ENCODE data around the gene CLN3. TPM values are rescaled to one million over a fixed set of nuclear protein-coding genes. Genes with fewer than 3 reads are reported as not detected.
"Not testable (repeated sequence)": the region's sequence is repeated elsewhere in the genome, so short reads cannot be mapped to it uniquely, and the experiment has no call there.

Gene CLN3
- polyA plus RNA-seq, 2 donors = 14.9 to 19.3 TPM

- Histone ChIP-seq H3K27ac (ENCODE audit: low read depth in 2 of 2, low read length in 1 of 2) (no peak overlapping the region), H3K27me3 (ENCODE audit: control insufficient read depth in 1 of 2, insufficient read depth in 2 of 2, low read length in 2 of 2) (no peaks in the 10 kb centered on the region), H3K4me1 (ENCODE audit: control insufficient read depth in 2 of 2, insufficient read depth in 2 of 2, low read length in 1 of 2) (peaks cover 3 to 10% of the 10 kb centered on the region in 2 donors), H3K9me3 (ENCODE audit: control insufficient read depth in 2 of 2, insufficient read depth in 1 of 2, low read depth in 1 of 2, low read length in 1 of 2) (no peaks in the 10 kb centered on the region), H3K4me3 (ENCODE audit: low read depth in 1 of 2, low read length in 2 of 2) (no peak overlapping the region), H3K36me3 (ENCODE audit: control insufficient read depth in 2 of 2, insufficient read depth in 2 of 2, low read length in 1 of 2) (no peaks in the 10 kb centered on the region)
- 87 to 89% methylated on average over 16 to 19 of the region's 19 CpGs for WGBS, 2 donors
Measured at GRCh38 chr16:28501258-28502232, 9.7 kb upstream of the CLN3 start.

GRCh38 chr16:28500476-28501180 lies 8.8 kb upstream of the CLN3 start:
- not testable (repeated sequence) for H3K4me3 ChIP-seq (ENCODE audit: low read depth in 1 of 2, low read length in 2 of 2); H3K27ac ChIP-seq (ENCODE audit: low read depth in 2 of 2, low read length in 1 of 2); H3K27me3 ChIP-seq (ENCODE audit: control insufficient read depth in 1 of 2, insufficient read depth in 2 of 2, low read length in 2 of 2); H3K36me3 ChIP-seq (ENCODE audit: control insufficient read depth in 2 of 2, insufficient read depth in 2 of 2, low read length in 1 of 2); H3K4me1 ChIP-seq (ENCODE audit: control insufficient read depth in 2 of 2, insufficient read depth in 2 of 2, low read length in 1 of 2); H3K9me3 ChIP-seq (ENCODE audit: control insufficient read depth in 2 of 2, insufficient read depth in 1 of 2, low read depth in 1 of 2, low read length in 1 of 2)
- 81 to 85% methylated on average over 15 to 18 of the region's 18 CpGs for WGBS, 2 donors

GRCh38 chr16:28499854-28500253 lies 8.0 kb upstream of the CLN3 start:
- Histone ChIP-seq H3K27ac (ENCODE audit: low read depth in 2 of 2, low read length in 1 of 2) (no peak overlapping the region), H3K36me3 (ENCODE audit: control insufficient read depth in 2 of 2, insufficient read depth in 2 of 2, low read length in 1 of 2) (no peaks in the 10 kb centered on the region), H3K4me1 (ENCODE audit: control insufficient read depth in 2 of 2, insufficient read depth in 2 of 2, low read length in 1 of 2) (peaks cover 0 to 1% of the 10 kb centered on the region in 2 donors), H3K4me3 (ENCODE audit: low read depth in 1 of 2, low read length in 2 of 2) (no peak overlapping the region), H3K9me3 (ENCODE audit: control insufficient read depth in 2 of 2, insufficient read depth in 1 of 2, low read depth in 1 of 2, low read length in 1 of 2) (no peaks in the 10 kb centered on the region), H3K27me3 (ENCODE audit: control insufficient read depth in 1 of 2, insufficient read depth in 2 of 2, low read length in 2 of 2) (no peaks in the 10 kb centered on the region)
- WGBS, 2 donors = 78 to 81% methylated on average over 8 to 10 of the region's 10 CpGs

- Histone ChIP-seq H3K9me3 (ENCODE audit: control insufficient read depth in 2 of 2, insufficient read depth in 1 of 2, low read depth in 1 of 2, low read length in 1 of 2) (no peaks in the 10 kb centered on the region), H3K27ac (ENCODE audit: low read depth in 2 of 2, low read length in 1 of 2) (no peak overlapping the region), H3K27me3 (ENCODE audit: control insufficient read depth in 1 of 2, insufficient read depth in 2 of 2, low read length in 2 of 2) (no peaks in the 10 kb centered on the region), H3K4me3 (ENCODE audit: low read depth in 1 of 2, low read length in 2 of 2) (no peak overlapping the region), H3K36me3 (ENCODE audit: control insufficient read depth in 2 of 2, insufficient read depth in 2 of 2, low read length in 1 of 2) (no peaks in the 10 kb centered on the region), H3K4me1 (ENCODE audit: control insufficient read depth in 2 of 2, insufficient read depth in 2 of 2, low read length in 1 of 2) (no peaks in the 10 kb centered on the region)
- WGBS, 2 donors = 89 to 90% methylated on average over 15 of the region's 15 CpGs
Measured at GRCh38 chr16:28498666-28499381, 7.0 kb upstream of the CLN3 start.

GRCh38 chr16:28497861-28498599 lies 6.2 kb upstream of the CLN3 start:
- Histone ChIP-seq H3K4me3 (ENCODE audit: low read depth in 1 of 2, low read length in 2 of 2) (no peak overlapping the region), H3K9me3 (ENCODE audit: control insufficient read depth in 2 of 2, insufficient read depth in 1 of 2, low read depth in 1 of 2, low read length in 1 of 2) (no peaks in the 10 kb centered on the region), H3K4me1 (ENCODE audit: control insufficient read depth in 2 of 2, insufficient read depth in 2 of 2, low read length in 1 of 2) (no peaks in the 10 kb centered on the region), H3K27ac (ENCODE audit: low read depth in 2 of 2, low read length in 1 of 2) (no peak overlapping the region), H3K36me3 (ENCODE audit: control insufficient read depth in 2 of 2, insufficient read depth in 2 of 2, low read length in 1 of 2) (no peaks in the 10 kb centered on the region), H3K27me3 (ENCODE audit: control insufficient read depth in 1 of 2, insufficient read depth in 2 of 2, low read length in 2 of 2) (no peaks in the 10 kb centered on the region)
- WGBS, 2 donors = 76 to 85% methylated on average over 31 to 33 of the region's 33 CpGs

GRCh38 chr16:28497386-28497785 lies 5.5 kb upstream of the CLN3 start:
- Histone ChIP-seq H3K4me3 (ENCODE audit: low read depth in 1 of 2, low read length in 2 of 2) (no peak overlapping the region), H3K9me3 (ENCODE audit: control insufficient read depth in 2 of 2, insufficient read depth in 1 of 2, low read depth in 1 of 2, low read length in 1 of 2) (no peaks in the 10 kb centered on the region), H3K27me3 (ENCODE audit: control insufficient read depth in 1 of 2, insufficient read depth in 2 of 2, low read length in 2 of 2) (no peaks in the 10 kb centered on the region), H3K27ac (ENCODE audit: low read depth in 2 of 2, low read length in 1 of 2) (no peak overlapping the region), H3K4me1 (ENCODE audit: control insufficient read depth in 2 of 2, insufficient read depth in 2 of 2, low read length in 1 of 2) (no peaks in the 10 kb centered on the region), H3K36me3 (ENCODE audit: control insufficient read depth in 2 of 2, insufficient read depth in 2 of 2, low read length in 1 of 2) (no peaks in the 10 kb centered on the region)
- WGBS, 2 donors = 84 to 95% methylated on average over 9 of the region's 9 CpGs

- Histone ChIP-seq H3K4me1 (ENCODE audit: control insufficient read depth in 2 of 2, insufficient read depth in 2 of 2, low read length in 1 of 2) (no peaks in the 10 kb centered on the region), H3K4me3 (ENCODE audit: low read depth in 1 of 2, low read length in 2 of 2) (no peak overlapping the region)
- WGBS, 2 donors = 74 to 81% methylated on average over 19 of the region's 19 CpGs
Measured at GRCh38 chr16:28496844-28497243, 5.0 kb upstream of the CLN3 start.

GRCh38 chr16:28495795-28496749 lies 4.2 kb upstream of the CLN3 start:
- no peaks in the 10 kb centered on the region for H3K4me1 ChIP-seq (ENCODE audit: control insufficient read depth in 2 of 2, insufficient read depth in 2 of 2, low read length in 1 of 2)
- WGBS, 2 donors = 85% methylated on average over 17 to 20 of the region's 20 CpGs
- no peak overlapping the region for H3K4me3 ChIP-seq (ENCODE audit: low read depth in 1 of 2, low read length in 2 of 2)
- H3K36me3 ChIP-seq (ENCODE audit: control insufficient read depth in 2 of 2, insufficient read depth in 2 of 2, low read length in 1 of 2) = no peaks in the 10 kb centered on the region
- no peaks in the 10 kb centered on the region for H3K27me3 ChIP-seq (ENCODE audit: control insufficient read depth in 1 of 2, insufficient read depth in 2 of 2, low read length in 2 of 2)
- H3K27ac ChIP-seq (ENCODE audit: low read depth in 2 of 2, low read length in 1 of 2) = no peak overlapping the region
- H3K9me3 ChIP-seq (ENCODE audit: control insufficient read depth in 2 of 2, insufficient read depth in 1 of 2, low read depth in 1 of 2, low read length in 1 of 2) = no peaks in the 10 kb centered on the region

More at GRCh38 chr16:28496844-28497243, 5.0 kb upstream of the CLN3 start:
- no peaks in the 10 kb centered on the region for H3K27me3 ChIP-seq (ENCODE audit: control insufficient read depth in 1 of 2, insufficient read depth in 2 of 2, low read length in 2 of 2)
- H3K27ac ChIP-seq (ENCODE audit: low read depth in 2 of 2, low read length in 1 of 2) = no peak overlapping the region
- no peaks in the 10 kb centered on the region for H3K9me3 ChIP-seq (ENCODE audit: control insufficient read depth in 2 of 2, insufficient read depth in 1 of 2, low read depth in 1 of 2, low read length in 1 of 2)
- no peaks in the 10 kb centered on the region for H3K36me3 ChIP-seq (ENCODE audit: control insufficient read depth in 2 of 2, insufficient read depth in 2 of 2, low read length in 1 of 2)

All from esophagus (tissue), 2 donors.